Esophagus squamous epithelium (tissue), 4 donors: ENCODE measurements around the gene TMEM30B.

Source experiments
- CTCF ChIP-seq, 6 experiments: fragments of 450-650 bp in 4 of 6; fragments of 200-600 bp in 2 of 6; sonication (generic) in 2 of 6; IDR thresholded peaks; one replicate each; pipeline ENCODE4 v1.5.1; 2016 to 2019; ENCODE audit warnings: antibody characterized with exemption in 6 of 6, mild to moderate bottlenecking in 4 of 6, moderate library complexity in 4 of 6
- POLR2A ChIP-seq, 4 donors: fragments of 450-650 bp; IDR thresholded peaks; one replicate each; pipeline ENCODE4 v1.6.1; 2017; ENCODE audit warnings: antibody characterized with exemption in 4 of 4, mild to moderate bottlenecking in 4 of 4, moderate library complexity in 3 of 4

GRCh38 chr14:61323970-61324369, 42.8 kb upstream of the TMEM30B start:
- TF ChIP-seq CTCF (IDR thresholded peaks at IDR 0.05), result no peak
- no peak for TF ChIP-seq POLR2A (IDR thresholded peaks at IDR 0.05)
